Heart right ventricle (tissue), 16 donors: ENCODE measurements around the gene SHANK1. TPM values are rescaled to one million over a fixed set of nuclear protein-coding genes. Genes with fewer than 3 reads are reported as not detected.
A peak's percentile ranks its signal among the peaks of the same experiment; 100 is the strongest.

Source experiments
- ATAC-seq, 8 donors: fragments of 200-7000 bp; cut with Tn5 transposase; one replicate each; pipeline ENCODE4 v1.9.1; 2020; ENCODE audit warnings: mild to moderate bottlenecking in 8 of 8, moderate library complexity in 8 of 8, moderate number of reproducible peaks in 1 of 8
- DNase-seq, 2 donors: peaks; one replicate each; pipeline ENCODE4 v3.0.0-alpha.2; 2020
- H3K27ac ChIP-seq, 10 donors: fragments of 200-600 bp; sonication (generic) in 2 of 10; one replicate each; pipeline versions ENCODE4 v1.5.0 to v1.8.0; 2020 to 2022; ENCODE audit warnings: mild to moderate bottlenecking in 3 of 10
- H3K27me3 ChIP-seq, 7 donors: fragments of 200-600 bp; one replicate each; pipeline ENCODE4 v1.8.0; 2021 to 2022; ENCODE audit warnings: mild to moderate bottlenecking in 2 of 7
- H3K36me3 ChIP-seq, 9 donors: fragments of 200-600 bp; sonication (generic) in 1 of 9; one replicate each; pipeline versions ENCODE4 v1.5.0 to v1.8.0; 2020 to 2022; ENCODE audit warnings: mild to moderate bottlenecking in 2 of 9
- H3K4me1 ChIP-seq, 9 donors: fragments of 200-600 bp; sonication (generic) in 1 of 9; one replicate each; pipeline versions ENCODE4 v1.5.0 to v1.8.0; 2020 to 2022; ENCODE audit warnings: mild to moderate bottlenecking in 4 of 9
- H3K4me3 ChIP-seq, 10 donors: fragments of 200-600 bp; sonication (generic) in 2 of 10; one replicate each; pipeline versions ENCODE4 v1.5.0 to v1.8.0; 2020 to 2022; ENCODE audit warnings: mild to moderate bottlenecking in 7 of 10, moderate library complexity in 2 of 10
- H3K9me3 ChIP-seq, 11 donors: fragments of 200-600 bp in 10 of 11; sonication (generic) in 2 of 11; one replicate each; pipeline versions ENCODE4 v1.5.0 to v1.8.0; 2013 to 2022; ENCODE audit warnings: mild to moderate bottlenecking in 2 of 11, control low read depth in 1 of 11, moderate library complexity in 1 of 11
- CTCF ChIP-seq, 9 donors: fragments of 200-600 bp; sonication (generic) in 2 of 9; IDR thresholded peaks; one replicate each; pipeline versions ENCODE4 v1.5.0 to v1.8.0; 2021 to 2022; ENCODE audit warnings: antibody characterized with exemption in 9 of 9, mild to moderate bottlenecking in 5 of 9, moderate library complexity in 1 of 9
- WGBS, 2 donors: extraction: QIAGEN DNeasy Blood & Tissue Kit; methylation state at CpG; one replicate each; pipeline ENCODE4 v1.1.7; 2013; ENCODE audit warnings: inconsistent platforms in 1 of 2; 5-methylcytosine and 5-hydroxymethylcytosine counted together
- intact Hi-C, 10 donors: fragments of 100-400 bp; cut with DNase I; formaldehyde crosslinking; loops; one replicate each; pipeline versions ENCODE4 v1.11.1 to v1.14.2; 2022
- polyA plus RNA-seq, 2 donors: library from polyadenylated mRNA; stranded (reverse); fragments of 200-250 nt; gene quantifications; one replicate each; pipeline ENCODE4 v1.2.3, GENCODE V29; 2013
- total RNA-seq, 10 donors: library from RNA; stranded (reverse); fragmentation: NEBNext Ultra II Directional in 3 of 10; extraction: Animal tissue kit (Norgen Biotek cat#: 25700) in 3 of 10; gene quantifications; one replicate each; pipeline versions ENCODE4 v1.2.1 to v1.2.4, GENCODE V29; 2021 to 2023
- donor health status: Arrhythmogenic right ventricular cardiomyopathy.
- donor health status: ischemic (EF 13 %, LVEDD 7.1; RV severe dilation, severe dysfunction).
- donor health status: healthy with polysubstance abuse.
- donor health status: DM: no; HTN: yes; CAD: no.
- donor health status: DM: no; HTN: no; CAD: no.
- donor health status: ischemic (EF 25% LVEDD 6.9; RV normal size, moderate dysfunction).
- donor health status: ischemic (EF 25% LVEDD 5.7; RV mildly dilated, moderate dysfunction).
- donor health status: healthy.
- donor health status: DM: yes; HTN: yes; CAD: no.
- donor health status: Ischemic cardiomyopathy.
- donor health status: ischemic (EF 35%, LVEDD 5.7; RV mildly dilated, moderate dysfunction).
- donor health status: nonischemic (EF 11% LVEDD 7.7; RV severe dilation, severe dysfunction).
- donor health status: DM: yes; HTN: yes; CAD: no.
- donor health status: PGD.
- donor health status: ischemic (EF 29% LVEDD 5.4; RV normal size, mild dysfunction).
- donor health status: nonischemic (EF 23%, LVEDD 6.1; RV moderate dilation, normal function).

The SHANK1 gene
- total and polyA plus RNA-seq, 12 donors = 0.07 to 1.5 (median 0.37) TPM; not detected in 1

- intact Hi-C loops = no loop called here
- Histone ChIP-seq H3K9me3 (no peaks in the 10 kb centered on the region), H3K27me3 (peaks cover 0 to 93% (median 71%) of the 10 kb centered on the region in 7 donors), H3K4me3 (peak overlapping the region in 8 of 10 donors; percentile 58 to 64 (median 60)), H3K27ac (peak overlapping the region in 9 of 10 donors; percentile 46 to 79 (median 71)), H3K36me3 (no peaks in the 10 kb centered on the region), H3K4me1 (peaks cover 3 to 41% (median 25%) of the 10 kb centered on the region in 9 donors)
- WGBS, 2 donors = 41 to 45% methylated on average over 15 of the region's 15 CpGs
- no peak for DNase-seq
- ATAC-seq = no peak
- no peak for TF ChIP-seq CTCF (IDR thresholded peaks at IDR 0.05)
Measured at GRCh38 chr19:50722201-50723013, 2.8 kb upstream of the SHANK1 start.

- 76 to 82% methylated on average over 10 of the region's 10 CpGs for WGBS, 2 donors
- Histone ChIP-seq H3K9me3 (no peaks in the 10 kb centered on the region), H3K27ac (no peak overlapping the region), H3K4me3 (no peak overlapping the region), H3K4me1 (peaks cover 3 to 41% (median 25%) of the 10 kb centered on the region in 9 donors), H3K36me3 (no peaks in the 10 kb centered on the region), H3K27me3 (peaks cover 0 to 93% (median 75%) of the 10 kb centered on the region in 7 donors)
- no peak for TF ChIP-seq CTCF (IDR thresholded peaks at IDR 0.05)
- DNase-seq (no peak), ATAC-seq (no peak)
- intact Hi-C loops = no loop called here
Measured at GRCh38 chr19:50721441-50722137, 2.0 kb upstream of the SHANK1 start.

- no peak overlapping the region for H3K27ac ChIP-seq
- TF ChIP-seq CTCF (IDR thresholded peaks at IDR 0.05) = no peak
- no peaks in the 10 kb centered on the region for H3K9me3 ChIP-seq
- 43 to 49% methylated on average over 8 of the region's 8 CpGs for WGBS, 2 donors
- intact Hi-C loops = no loop called here
- DNase-seq = no peak
- no peaks in the 10 kb centered on the region for H3K36me3 ChIP-seq
- no peak for ATAC-seq
- H3K4me1 ChIP-seq = peaks cover 3 to 38% (median 25%) of the 10 kb centered on the region in 9 donors
- H3K27me3 ChIP-seq = peaks cover 0 to 93% (median 80%) of the 10 kb centered on the region in 7 donors
- no peak overlapping the region for H3K4me3 ChIP-seq
Measured at GRCh38 chr19:50720921-50721381, 1.3 kb upstream of the SHANK1 start.

- no peak overlapping the region for H3K4me3 ChIP-seq
- H3K36me3 ChIP-seq = no peaks in the 10 kb centered on the region
- no peak overlapping the region for H3K27ac ChIP-seq
- no peaks in the 10 kb centered on the region for H3K9me3 ChIP-seq
- no peak for DNase-seq
- WGBS, 2 donors = 53 to 58% methylated on average over 21 of the region's 21 CpGs
- H3K27me3 ChIP-seq = peaks cover 0 to 92% (median 79%) of the 10 kb centered on the region in 7 donors
- ATAC-seq = no peak
- no peak for TF ChIP-seq CTCF (IDR thresholded peaks at IDR 0.05)
- peaks cover 3 to 32% (median 21%) of the 10 kb centered on the region in 9 donors for H3K4me1 ChIP-seq
- intact Hi-C loops = no loop called here
Measured at GRCh38 chr19:50720181-50720920, 749 bp upstream of the SHANK1 start.
